HepG2 (cell line): ENCODE data around the gene N4BP2L1. TPM values are rescaled to one million over a fixed set of nuclear protein-coding genes. Genes with fewer than 3 reads are reported as not detected.
A peak's percentile ranks its signal among the peaks of the same experiment; 100 is the strongest.

Experiments used
- CEBPB ChIP-seq: IDR thresholded peaks from 2 replicates; pipeline ENCODE4 v1.6.1; 2011; ENCODE audit warnings: low read depth, low read length, improper control_type of control experiment, borderline replicate concordance
- CTCF ChIP-seq: sonication (generic); formaldehyde crosslinking; IDR thresholded peaks from 2 replicates; pipeline ENCODE4 v1.5.0; 2020; ENCODE audit warnings: mild to moderate bottlenecking, missing genetic modification reagents, moderate library complexity
- DBP ChIP-seq: sonication (generic); formaldehyde crosslinking; IDR thresholded peaks from 2 replicates; pipeline ENCODE4 v1.4.0; 2020; ENCODE audit warnings: missing genetic modification reagents; ENCODE audit errors: not compliant biosample characterization
- GABPA ChIP-seq, 2 experiments: IDR thresholded peaks; 2 replicates each; pipeline ENCODE4 v1.6.1; 2011 to 2016; ENCODE audit warnings: low read depth in 2 of 2, low read length in 1 of 2, missing biosample characterization in 1 of 2, missing genetic modification characterization in 1 of 2
- GABPB1 ChIP-seq: IDR thresholded peaks from 2 replicates; pipeline ENCODE4 v1.6.1; 2016; ENCODE audit warnings: mild to moderate bottlenecking, missing genetic modification reagents, moderate library complexity, missing compliant biosample characterization
- HOXA5 ChIP-seq: sonication (generic); formaldehyde crosslinking; IDR thresholded peaks from 2 replicates; pipeline ENCODE4 v1.4.0; 2020; ENCODE audit warnings: missing genetic modification reagents
- KMT2A ChIP-seq: sonication (generic); formaldehyde crosslinking; IDR thresholded peaks from 2 replicates; pipeline ENCODE4 v1.4.0; 2020; ENCODE audit warnings: missing genetic modification reagents
- MZF1 ChIP-seq: sonication (generic); formaldehyde crosslinking; IDR thresholded peaks from 2 replicates; pipeline ENCODE4 v1.8.1; 2023; ENCODE audit warnings: mild to moderate bottlenecking, missing genetic modification reagents, borderline replicate concordance
- PHF21A ChIP-seq: sonication (generic); formaldehyde crosslinking; IDR thresholded peaks from 2 replicates; pipeline ENCODE4 v1.5.0; 2020; ENCODE audit warnings: mild to moderate bottlenecking, missing genetic modification reagents
- PLRG1 ChIP-seq: fragments of 450-650 bp; conservative IDR thresholded peaks from 2 replicates; pipeline ENCODE4 v1.6.1; 2016
- SSRP1 ChIP-seq: IDR thresholded peaks from 2 replicates; pipeline ENCODE4 v1.6.1; 2016; ENCODE audit warnings: control low read depth
- ZNF232 ChIP-seq: sonication (generic); formaldehyde crosslinking; IDR thresholded peaks from 2 replicates; pipeline ENCODE4 v1.4.0; 2020; ENCODE audit warnings: missing genetic modification reagents, borderline replicate concordance
- ZNF451 ChIP-seq: sonication (generic); formaldehyde crosslinking; IDR thresholded peaks from 2 replicates; pipeline ENCODE4 v1.5.0; 2020; ENCODE audit warnings: mild to moderate bottlenecking, missing genetic modification reagents
- polyA plus RNA-seq, 8 experiments: library from polyadenylated mRNA; depleted of rRNA in 3 of 8; stranded (reverse) in 7 of 8; unstranded in 1 of 8; fragments of >200 nt; fragmentation: Illumina TruSeq in 4 of 8; extraction: Trizol in 4 of 8; gene quantifications; 2 replicates each; pipeline versions ENCODE4 v1.2.1 to v1.2.3, GENCODE V29; 2011 to 2016; ENCODE audit warnings: low read depth in 4 of 8, missing spikeins in 1 of 8, mixed read lengths in 1 of 8; ENCODE audit not compliant: insufficient read depth in 1 of 8
- total RNA-seq, 5 experiments: library from RNA; depleted of rRNA; stranded (reverse); fragments of >200 nt; fragmentation: Illumina TruSeq; extraction: Trizol; gene quantifications; 2 replicates each; pipeline ENCODE4 v1.2.3, GENCODE V29; 2016; ENCODE audit warnings: low read depth in 1 of 5
- TF ChIP-seq, protein P1 (sequence below): sonication (generic); formaldehyde crosslinking; IDR thresholded peaks from 2 replicates; pipeline ENCODE4 v1.9.0; 2021; ENCODE audit warnings: mild to moderate bottlenecking, missing genetic modification reagents
- TF ChIP-seq, protein P2 (sequence below): sonication (generic); formaldehyde crosslinking; IDR thresholded peaks from 2 replicates; pipeline ENCODE4 v1.5.1; 2020; ENCODE audit warnings: mild to moderate bottlenecking, missing genetic modification reagents, moderate library complexity

Gene N4BP2L1
- total and polyA plus RNA-seq, 2 of the 13 experiments (the other 11 are each of a cell fraction or from before 2014, with no cell fraction given) = 13.2 to 34.5 TPM

DNA sequence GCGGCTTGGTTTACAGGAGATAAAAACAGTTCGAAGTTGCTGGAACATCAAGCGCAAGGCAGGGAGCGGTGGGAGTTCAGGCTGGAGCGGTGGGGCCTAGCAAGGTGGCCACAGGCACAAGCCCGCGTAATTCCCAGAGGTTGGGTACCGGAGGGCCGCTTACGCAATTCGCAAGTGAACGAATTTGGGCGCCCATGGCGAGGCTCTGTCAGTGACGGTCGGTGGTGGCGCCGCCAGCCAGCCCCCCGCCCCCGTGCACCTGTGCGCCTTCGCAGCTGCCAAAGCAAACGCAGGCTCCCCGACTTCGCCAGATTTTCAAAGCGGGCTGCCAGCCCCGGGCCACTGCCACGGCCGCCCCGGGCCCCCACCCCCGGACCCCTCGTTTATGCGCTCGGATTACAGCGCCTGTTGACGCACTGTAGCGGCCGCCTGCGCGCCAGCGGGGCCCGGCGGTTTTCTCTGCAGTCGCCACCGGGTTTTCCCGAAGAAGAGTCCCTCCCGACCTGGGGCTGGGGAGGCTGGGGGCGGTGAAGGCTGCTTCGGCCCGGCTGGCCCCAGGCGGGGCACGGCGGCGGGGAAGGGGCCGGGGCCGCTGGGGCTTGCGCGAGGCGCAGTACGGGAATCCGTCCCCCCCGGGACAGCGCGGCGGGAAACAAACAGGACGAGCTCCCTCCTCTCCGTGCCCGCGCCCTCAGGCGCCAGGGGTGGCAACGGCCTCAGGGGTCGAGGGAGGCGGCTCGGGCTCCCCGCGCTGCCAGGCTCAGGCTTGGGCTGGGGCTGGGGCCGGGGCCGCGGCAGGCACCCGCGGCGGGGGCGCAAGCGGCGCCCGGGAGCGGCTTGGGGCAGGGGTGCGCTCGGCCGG lies 709 bp downstream of the N4BP2L1 start (continued):
- TF ChIP-seq, protein P1, sequence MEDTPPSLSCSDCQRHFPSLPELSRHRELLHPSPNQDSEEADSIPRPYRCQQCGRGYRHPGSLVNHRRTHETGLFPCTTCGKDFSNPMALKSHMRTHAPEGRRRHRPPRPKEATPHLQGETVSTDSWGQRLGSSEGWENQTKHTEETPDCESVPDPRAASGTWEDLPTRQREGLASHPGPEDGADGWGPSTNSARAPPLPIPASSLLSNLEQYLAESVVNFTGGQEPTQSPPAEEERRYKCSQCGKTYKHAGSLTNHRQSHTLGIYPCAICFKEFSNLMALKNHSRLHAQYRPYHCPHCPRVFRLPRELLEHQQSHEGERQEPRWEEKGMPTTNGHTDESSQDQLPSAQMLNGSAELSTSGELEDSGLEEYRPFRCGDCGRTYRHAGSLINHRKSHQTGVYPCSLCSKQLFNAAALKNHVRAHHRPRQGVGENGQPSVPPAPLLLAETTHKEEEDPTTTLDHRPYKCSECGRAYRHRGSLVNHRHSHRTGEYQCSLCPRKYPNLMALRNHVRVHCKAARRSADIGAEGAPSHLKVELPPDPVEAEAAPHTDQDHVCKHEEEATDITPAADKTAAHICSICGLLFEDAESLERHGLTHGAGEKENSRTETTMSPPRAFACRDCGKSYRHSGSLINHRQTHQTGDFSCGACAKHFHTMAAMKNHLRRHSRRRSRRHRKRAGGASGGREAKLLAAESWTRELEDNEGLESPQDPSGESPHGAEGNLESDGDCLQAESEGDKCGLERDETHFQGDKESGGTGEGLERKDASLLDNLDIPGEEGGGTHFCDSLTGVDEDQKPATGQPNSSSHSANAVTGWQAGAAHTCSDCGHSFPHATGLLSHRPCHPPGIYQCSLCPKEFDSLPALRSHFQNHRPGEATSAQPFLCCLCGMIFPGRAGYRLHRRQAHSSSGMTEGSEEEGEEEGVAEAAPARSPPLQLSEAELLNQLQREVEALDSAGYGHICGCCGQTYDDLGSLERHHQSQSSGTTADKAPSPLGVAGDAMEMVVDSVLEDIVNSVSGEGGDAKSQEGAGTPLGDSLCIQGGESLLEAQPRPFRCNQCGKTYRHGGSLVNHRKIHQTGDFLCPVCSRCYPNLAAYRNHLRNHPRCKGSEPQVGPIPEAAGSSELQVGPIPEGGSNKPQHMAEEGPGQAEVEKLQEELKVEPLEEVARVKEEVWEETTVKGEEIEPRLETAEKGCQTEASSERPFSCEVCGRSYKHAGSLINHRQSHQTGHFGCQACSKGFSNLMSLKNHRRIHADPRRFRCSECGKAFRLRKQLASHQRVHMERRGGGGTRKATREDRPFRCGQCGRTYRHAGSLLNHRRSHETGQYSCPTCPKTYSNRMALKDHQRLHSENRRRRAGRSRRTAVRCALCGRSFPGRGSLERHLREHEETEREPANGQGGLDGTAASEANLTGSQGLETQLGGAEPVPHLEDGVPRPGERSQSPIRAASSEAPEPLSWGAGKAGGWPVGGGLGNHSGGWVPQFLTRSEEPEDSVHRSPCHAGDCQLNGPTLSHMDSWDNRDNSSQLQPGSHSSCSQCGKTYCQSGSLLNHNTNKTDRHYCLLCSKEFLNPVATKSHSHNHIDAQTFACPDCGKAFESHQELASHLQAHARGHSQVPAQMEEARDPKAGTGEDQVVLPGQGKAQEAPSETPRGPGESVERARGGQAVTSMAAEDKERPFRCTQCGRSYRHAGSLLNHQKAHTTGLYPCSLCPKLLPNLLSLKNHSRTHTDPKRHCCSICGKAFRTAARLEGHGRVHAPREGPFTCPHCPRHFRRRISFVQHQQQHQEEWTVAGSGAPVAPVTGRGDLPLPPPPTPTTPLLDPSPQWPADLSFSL = no peak
- TF ChIP-seq CTCF (CRISPR knock-in tag) (0 out of 2 replicates have a peak, but pooled peaks have one; percentile 4), ZNF232 (CRISPR knock-in tag) (peak; percentile 61; the same call in 1 of the 2 replicates), PHF21A (CRISPR knock-in tag) (no peak), PLRG1 (no peak), DBP (CRISPR knock-in tag) (no peak), KMT2A (CRISPR knock-in tag) (0 out of 2 replicates have a peak, but pooled peaks have one; percentile 59), ZNF451 (CRISPR knock-in tag) (peak; percentile 48; the same call in 1 of the 2 replicates), GABPA (IDR thresholded peaks at IDR 0.05; ENCODE audit: low read depth, low read length) (no peak), GABPA (CRISPR knock-in tag; IDR thresholded peaks at IDR 0.05; ENCODE audit: low read depth) (no peak), MZF1 (CRISPR knock-in tag) (no peak), HOXA5 (CRISPR knock-in tag) (0 out of 2 replicates have a peak, but pooled peaks have one; percentile 25), CEBPB (peak; percentile 87), GABPB1 (CRISPR knock-in tag) (peak; percentile 45; the same call in 1 of the 2 replicates), SSRP1 (CRISPR knock-in tag) (no peak)
- TF ChIP-seq, protein P2, sequence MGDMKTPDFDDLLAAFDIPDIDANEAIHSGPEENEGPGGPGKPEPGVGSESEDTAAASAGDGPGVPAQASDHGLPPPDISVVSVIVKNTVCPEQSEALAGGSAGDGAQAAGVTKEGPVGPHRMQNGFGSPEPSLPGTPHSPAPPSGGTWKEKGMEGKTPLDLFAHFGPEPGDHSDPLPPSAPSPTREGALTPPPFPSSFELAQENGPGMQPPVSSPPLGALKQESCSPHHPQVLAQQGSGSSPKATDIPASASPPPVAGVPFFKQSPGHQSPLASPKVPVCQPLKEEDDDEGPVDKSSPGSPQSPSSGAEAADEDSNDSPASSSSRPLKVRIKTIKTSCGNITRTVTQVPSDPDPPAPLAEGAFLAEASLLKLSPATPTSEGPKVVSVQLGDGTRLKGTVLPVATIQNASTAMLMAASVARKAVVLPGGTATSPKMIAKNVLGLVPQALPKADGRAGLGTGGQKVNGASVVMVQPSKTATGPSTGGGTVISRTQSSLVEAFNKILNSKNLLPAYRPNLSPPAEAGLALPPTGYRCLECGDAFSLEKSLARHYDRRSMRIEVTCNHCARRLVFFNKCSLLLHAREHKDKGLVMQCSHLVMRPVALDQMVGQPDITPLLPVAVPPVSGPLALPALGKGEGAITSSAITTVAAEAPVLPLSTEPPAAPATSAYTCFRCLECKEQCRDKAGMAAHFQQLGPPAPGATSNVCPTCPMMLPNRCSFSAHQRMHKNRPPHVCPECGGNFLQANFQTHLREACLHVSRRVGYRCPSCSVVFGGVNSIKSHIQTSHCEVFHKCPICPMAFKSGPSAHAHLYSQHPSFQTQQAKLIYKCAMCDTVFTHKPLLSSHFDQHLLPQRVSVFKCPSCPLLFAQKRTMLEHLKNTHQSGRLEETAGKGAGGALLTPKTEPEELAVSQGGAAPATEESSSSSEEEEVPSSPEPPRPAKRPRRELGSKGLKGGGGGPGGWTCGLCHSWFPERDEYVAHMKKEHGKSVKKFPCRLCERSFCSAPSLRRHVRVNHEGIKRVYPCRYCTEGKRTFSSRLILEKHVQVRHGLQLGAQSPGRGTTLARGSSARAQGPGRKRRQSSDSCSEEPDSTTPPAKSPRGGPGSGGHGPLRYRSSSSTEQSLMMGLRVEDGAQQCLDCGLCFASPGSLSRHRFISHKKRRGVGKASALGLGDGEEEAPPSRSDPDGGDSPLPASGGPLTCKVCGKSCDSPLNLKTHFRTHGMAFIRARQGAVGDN = peak; percentile 82
